HL-60 (cell line): Measurements from ENCODE around the gene MOAP1.

Experiments used
- DNase-seq, 2 experiments: peaks; one replicate each; pipeline ENCODE4 v3.0.0-alpha.2; 2010 to 2020; ENCODE audit warnings: low read depth in 1 of 2, low spot score in 1 of 2
- H3K27ac ChIP-seq: fragments of 250-450 bp; sonication (Bioruptor Pico); replicated peaks from 2 replicates; pipeline ENCODE4 v1.5.1; 2020; ENCODE audit warnings: mild to moderate bottlenecking, moderate library complexity
- H3K27me3 ChIP-seq: fragments of 250-450 bp; sonication (Bioruptor Pico); 2 replicates; pipeline ENCODE4 v1.5.1; 2021; ENCODE audit warnings: mild to moderate bottlenecking, moderate library complexity; ENCODE audit not compliant: insufficient read depth, poor library complexity, severe bottlenecking
- H3K4me3 ChIP-seq: replicated peaks from 2 replicates; pipeline ENCODE4 v1.5.1; 2011; ENCODE audit warnings: mild to moderate bottlenecking, control low read depth, low read length; ENCODE audit not compliant: insufficient read depth
- GABPA ChIP-seq: IDR thresholded peaks from 2 replicates; pipeline ENCODE4 v1.6.1; 2012; ENCODE audit warnings: low read depth
- POLR2AphosphoS5 ChIP-seq: IDR thresholded peaks from 2 replicates; pipeline ENCODE4 v1.6.1; 2012; ENCODE audit warnings: low read depth
- SPI1 ChIP-seq: IDR thresholded peaks from 2 replicates; pipeline ENCODE4 v1.6.1; 2012; ENCODE audit warnings: low read depth, mild to moderate bottlenecking, borderline replicate concordance
- TF ChIP-seq, protein P1 (sequence below): IDR thresholded peaks from one replicate; pipeline ENCODE4 v1.5.1; 2011; ENCODE audit warnings: low read length, control low read depth, inconsistent platforms; ENCODE audit not compliant: insufficient read depth
- TF ChIP-seq, protein P2 (sequence below): IDR thresholded peaks from 2 replicates; pipeline ENCODE4 v1.6.1; 2012; ENCODE audit warnings: low read depth; ENCODE audit not compliant: insufficient replicate concordance

Gene MOAP1

DNA sequence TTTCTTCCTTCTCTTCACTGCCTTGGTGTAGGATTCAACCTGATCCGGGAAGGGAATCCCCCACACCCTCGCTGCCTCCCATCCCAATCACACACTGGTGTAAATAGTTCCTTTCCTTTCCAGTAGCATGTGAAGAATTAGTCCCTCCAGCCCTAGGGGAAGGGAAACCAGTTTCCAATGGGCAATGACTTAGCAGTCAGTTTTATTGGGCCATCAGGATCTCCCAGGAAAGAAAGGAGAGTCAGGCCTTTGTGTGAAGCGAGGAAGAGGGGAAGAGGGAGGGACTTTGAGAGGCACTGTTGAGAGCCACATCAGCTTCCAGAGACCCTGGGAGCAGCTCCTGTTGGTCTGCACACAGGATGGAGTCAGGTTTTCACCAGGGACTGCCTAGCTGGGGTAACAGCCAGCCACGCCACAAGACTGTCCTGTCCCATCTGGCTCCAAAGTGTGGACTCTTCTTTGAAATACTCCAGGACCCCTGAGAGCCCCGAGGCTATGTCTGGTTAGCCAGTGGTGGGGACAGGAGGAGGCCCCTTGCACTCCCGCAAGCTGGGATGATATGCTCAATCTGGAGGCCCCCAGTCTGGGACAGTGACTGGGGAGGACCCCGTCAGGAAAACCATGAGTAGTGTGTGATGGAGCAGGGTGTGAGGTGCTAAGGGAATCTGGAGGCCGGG lies 27.9 kb downstream of the MOAP1 start:
- Histone ChIP-seq H3K27ac (no peak overlapping the region), H3K4me3 (no peak overlapping the region), H3K27me3 (no peaks in the 10 kb centered on the region)
- TF ChIP-seq, protein P1, sequence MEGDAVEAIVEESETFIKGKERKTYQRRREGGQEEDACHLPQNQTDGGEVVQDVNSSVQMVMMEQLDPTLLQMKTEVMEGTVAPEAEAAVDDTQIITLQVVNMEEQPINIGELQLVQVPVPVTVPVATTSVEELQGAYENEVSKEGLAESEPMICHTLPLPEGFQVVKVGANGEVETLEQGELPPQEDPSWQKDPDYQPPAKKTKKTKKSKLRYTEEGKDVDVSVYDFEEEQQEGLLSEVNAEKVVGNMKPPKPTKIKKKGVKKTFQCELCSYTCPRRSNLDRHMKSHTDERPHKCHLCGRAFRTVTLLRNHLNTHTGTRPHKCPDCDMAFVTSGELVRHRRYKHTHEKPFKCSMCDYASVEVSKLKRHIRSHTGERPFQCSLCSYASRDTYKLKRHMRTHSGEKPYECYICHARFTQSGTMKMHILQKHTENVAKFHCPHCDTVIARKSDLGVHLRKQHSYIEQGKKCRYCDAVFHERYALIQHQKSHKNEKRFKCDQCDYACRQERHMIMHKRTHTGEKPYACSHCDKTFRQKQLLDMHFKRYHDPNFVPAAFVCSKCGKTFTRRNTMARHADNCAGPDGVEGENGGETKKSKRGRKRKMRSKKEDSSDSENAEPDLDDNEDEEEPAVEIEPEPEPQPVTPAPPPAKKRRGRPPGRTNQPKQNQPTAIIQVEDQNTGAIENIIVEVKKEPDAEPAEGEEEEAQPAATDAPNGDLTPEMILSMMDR = no peak
- TF ChIP-seq SPI1 (no peak), POLR2AphosphoS5 (no peak), GABPA (no peak)
- TF ChIP-seq, protein P2, sequence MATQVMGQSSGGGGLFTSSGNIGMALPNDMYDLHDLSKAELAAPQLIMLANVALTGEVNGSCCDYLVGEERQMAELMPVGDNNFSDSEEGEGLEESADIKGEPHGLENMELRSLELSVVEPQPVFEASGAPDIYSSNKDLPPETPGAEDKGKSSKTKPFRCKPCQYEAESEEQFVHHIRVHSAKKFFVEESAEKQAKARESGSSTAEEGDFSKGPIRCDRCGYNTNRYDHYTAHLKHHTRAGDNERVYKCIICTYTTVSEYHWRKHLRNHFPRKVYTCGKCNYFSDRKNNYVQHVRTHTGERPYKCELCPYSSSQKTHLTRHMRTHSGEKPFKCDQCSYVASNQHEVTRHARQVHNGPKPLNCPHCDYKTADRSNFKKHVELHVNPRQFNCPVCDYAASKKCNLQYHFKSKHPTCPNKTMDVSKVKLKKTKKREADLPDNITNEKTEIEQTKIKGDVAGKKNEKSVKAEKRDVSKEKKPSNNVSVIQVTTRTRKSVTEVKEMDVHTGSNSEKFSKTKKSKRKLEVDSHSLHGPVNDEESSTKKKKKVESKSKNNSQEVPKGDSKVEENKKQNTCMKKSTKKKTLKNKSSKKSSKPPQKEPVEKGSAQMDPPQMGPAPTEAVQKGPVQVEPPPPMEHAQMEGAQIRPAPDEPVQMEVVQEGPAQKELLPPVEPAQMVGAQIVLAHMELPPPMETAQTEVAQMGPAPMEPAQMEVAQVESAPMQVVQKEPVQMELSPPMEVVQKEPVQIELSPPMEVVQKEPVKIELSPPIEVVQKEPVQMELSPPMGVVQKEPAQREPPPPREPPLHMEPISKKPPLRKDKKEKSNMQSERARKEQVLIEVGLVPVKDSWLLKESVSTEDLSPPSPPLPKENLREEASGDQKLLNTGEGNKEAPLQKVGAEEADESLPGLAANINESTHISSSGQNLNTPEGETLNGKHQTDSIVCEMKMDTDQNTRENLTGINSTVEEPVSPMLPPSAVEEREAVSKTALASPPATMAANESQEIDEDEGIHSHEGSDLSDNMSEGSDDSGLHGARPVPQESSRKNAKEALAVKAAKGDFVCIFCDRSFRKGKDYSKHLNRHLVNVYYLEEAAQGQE = no peak
- DNase-seq = no peak

DNA sequence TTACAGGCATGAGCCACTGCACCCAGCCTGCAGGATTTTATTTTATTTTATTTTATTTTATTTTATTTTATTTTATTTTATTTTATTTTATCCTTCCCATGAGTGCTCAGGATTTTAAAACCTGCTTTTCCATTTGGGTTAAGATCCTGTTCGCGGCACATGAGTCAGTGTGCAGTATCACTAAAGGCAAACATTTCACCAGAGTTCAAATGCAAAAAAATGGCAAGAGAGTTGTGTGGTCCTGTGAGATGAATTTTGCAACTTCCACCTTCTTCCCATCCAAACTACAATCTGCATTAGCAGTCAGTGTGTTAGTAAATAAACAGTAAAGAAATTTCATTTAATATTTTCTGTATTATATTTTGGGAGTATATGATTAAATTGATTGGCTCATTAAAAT lies 29.0 kb downstream of the MOAP1 start:
- H3K27ac ChIP-seq = no peak overlapping the region
- no peaks in the 10 kb centered on the region for H3K27me3 ChIP-seq
- DNase-seq = no peak
- no peak overlapping the region for H3K4me3 ChIP-seq
- TF ChIP-seq, protein P1 = no peak
- TF ChIP-seq, protein P2 = no peak
- TF ChIP-seq POLR2AphosphoS5 (no peak), GABPA (no peak), SPI1 (no peak)

DNA sequence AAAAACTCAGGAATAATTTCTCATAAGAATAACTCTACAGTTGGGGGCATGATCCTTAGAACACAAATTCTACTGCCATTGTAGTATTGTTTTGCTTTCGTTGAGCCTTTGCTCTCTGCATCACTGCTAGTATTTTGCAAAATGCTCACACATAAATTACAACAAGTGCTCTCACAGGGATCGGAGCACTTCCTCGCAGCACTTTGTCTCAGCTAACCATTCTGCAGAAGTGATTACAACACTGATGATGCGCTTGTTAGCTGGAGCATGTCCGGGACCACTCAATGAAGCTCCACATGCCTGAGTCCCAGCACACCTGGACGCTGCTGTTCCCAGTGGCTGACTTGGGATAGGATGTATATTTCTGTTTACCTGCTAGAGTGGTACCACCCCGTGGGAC lies 31.6 kb downstream of the MOAP1 start:
- TF ChIP-seq, protein P2 = no peak
- TF ChIP-seq SPI1 (no peak; the same call in 1 of the 2 replicates), POLR2AphosphoS5 (no peak), GABPA (no peak)
- TF ChIP-seq, protein P1 = no peak
- no peak overlapping the region for H3K4me3 ChIP-seq
- no peaks in the 10 kb centered on the region for H3K27me3 ChIP-seq
- no peak for DNase-seq
- H3K27ac ChIP-seq = no peak overlapping the region
